Type B pancreatic cell (in vitro differentiated cells): ENCODE data around the gene CYB5R3. TPM values are rescaled to one million over a fixed set of nuclear protein-coding genes. Genes with fewer than 3 reads are reported as not detected.
"Not testable (repeated sequence)": the region's sequence is repeated elsewhere in the genome, so short reads cannot be mapped to it uniquely, and the experiment has no call there.

Source experiments
- DNase-seq: peaks from one replicate; pipeline ENCODE4 v3.0.0; 2021; ENCODE audit warnings: mixed read lengths; ENCODE audit not compliant: unreplicated experiment; ENCODE audit errors: extremely low spot score
- H3K27ac Mint-ChIP-seq: 2 replicates; pipeline ENCODE4 v1.8.0; 2021; ENCODE audit warnings: mild to moderate bottlenecking, mixed read lengths
- H3K27me3 Mint-ChIP-seq: 2 replicates; pipeline ENCODE4 v1.8.0; 2021; ENCODE audit warnings: mixed read lengths
- H3K36me3 Mint-ChIP-seq: 2 replicates; pipeline ENCODE4 v1.8.0; 2021; ENCODE audit warnings: mixed read lengths
- H3K4me1 Mint-ChIP-seq: one replicate; pipeline ENCODE4 v1.8.0; 2021; ENCODE audit warnings: mixed read lengths; ENCODE audit not compliant: unreplicated experiment
- H3K4me3 Mint-ChIP-seq: 2 replicates; pipeline ENCODE4 v1.8.0; 2021; ENCODE audit warnings: mild to moderate bottlenecking, mixed read lengths
- H3K9me3 Mint-ChIP-seq: 2 replicates; pipeline ENCODE4 v1.8.0; 2021; ENCODE audit warnings: mixed read lengths
- CTCF ChIP-seq: fragments of 200-600 bp; sonication (generic); conservative IDR thresholded peaks from 2 replicates; pipeline ENCODE4 v1.5.0; 2021; ENCODE audit warnings: antibody characterized with exemption, mild to moderate bottlenecking
- total RNA-seq: library from RNA; stranded (reverse); gene quantifications from 2 replicates; pipeline ENCODE4 v1.2.1, GENCODE V29; 2021; ENCODE audit warnings: low replicate concordance

CYB5R3 gene
- total RNA-seq, 1 donor from 2014 or later: 102 TPM

GRCh38 chr22:42622061-42622710, 27.0 kb downstream of the CYB5R3 start:
- Mint-ChIP-seq H3K36me3 (peaks cover 8% of the 10 kb centered on the region), H3K4me3 (no peak overlapping the region), H3K9me3 (no peaks in the 10 kb centered on the region)

GRCh38 chr22:42621505-42622002, 27.6 kb downstream of the CYB5R3 start:
- Mint-ChIP-seq H3K4me1 (peaks cover 12% of the 10 kb centered on the region), H3K27ac (peak overlapping the region; percentile 54), H3K36me3 (peaks cover 6% of the 10 kb centered on the region), H3K4me3 (peak overlapping the region; percentile 16), H3K9me3 (no peaks in the 10 kb centered on the region), H3K27me3 (no peaks in the 10 kb centered on the region)
- peak; percentile 84 for DNase-seq
- TF ChIP-seq CTCF: peak; percentile 95

More at GRCh38 chr22:42622061-42622710, 27.0 kb downstream of the CYB5R3 start:
- TF ChIP-seq CTCF: no peak
- DNase-seq: no peak
- H3K4me1 Mint-ChIP-seq: peaks cover 12% of the 10 kb centered on the region
- peak overlapping the region; percentile 54 for H3K27ac Mint-ChIP-seq
- H3K27me3 Mint-ChIP-seq: no peaks in the 10 kb centered on the region

GRCh38 chr22:42620084-42620483, 29.1 kb downstream of the CYB5R3 start:
- peaks cover 20% of the 10 kb centered on the region for H3K4me1 Mint-ChIP-seq
- H3K27me3 Mint-ChIP-seq: no peaks in the 10 kb centered on the region
- H3K36me3 Mint-ChIP-seq: peaks cover 3% of the 10 kb centered on the region
- no peak for DNase-seq
- no peak overlapping the region for H3K27ac Mint-ChIP-seq
- TF ChIP-seq CTCF: no peak
- H3K4me3 Mint-ChIP-seq: no peak overlapping the region
- H3K9me3 Mint-ChIP-seq: no peaks in the 10 kb centered on the region

GRCh38 chr22:42619261-42620063, 29.7 kb downstream of the CYB5R3 start:
- H3K27me3 Mint-ChIP-seq: no peaks in the 10 kb centered on the region
- H3K9me3 Mint-ChIP-seq: no peaks in the 10 kb centered on the region
- H3K4me1 Mint-ChIP-seq: peaks cover 21% of the 10 kb centered on the region
- DNase-seq: no peak
- no peak overlapping the region for H3K27ac Mint-ChIP-seq
- peaks cover 3% of the 10 kb centered on the region for H3K36me3 Mint-ChIP-seq
- H3K4me3 Mint-ChIP-seq: no peak overlapping the region
- TF ChIP-seq CTCF: no peak

GRCh38 chr22:42617155-42617983, 31.8 kb downstream of the CYB5R3 start:
- H3K27me3 Mint-ChIP-seq: no peaks in the 10 kb centered on the region
- H3K27ac Mint-ChIP-seq: peak overlapping the region; percentile 63
- no peaks in the 10 kb centered on the region for H3K9me3 Mint-ChIP-seq
- H3K4me1 Mint-ChIP-seq: peaks cover 31% of the 10 kb centered on the region
- H3K4me3 Mint-ChIP-seq: no peak overlapping the region
- peaks cover 9% of the 10 kb centered on the region for H3K36me3 Mint-ChIP-seq
- DNase-seq: no peak
- no peak for TF ChIP-seq CTCF

GRCh38 chr22:42615860-42616175, 33.4 kb downstream of the CYB5R3 start:
- peaks cover 25% of the 10 kb centered on the region for H3K4me1 Mint-ChIP-seq
- peak overlapping the region; percentile 96 for H3K4me3 Mint-ChIP-seq
- not testable (repeated sequence) for H3K9me3 Mint-ChIP-seq, H3K36me3 Mint-ChIP-seq, DNase-seq, H3K27me3 Mint-ChIP-seq
- H3K27ac Mint-ChIP-seq: peak overlapping the region; percentile 100
